Measurements from ENCODE around the gene PLCB3.

DNA sequence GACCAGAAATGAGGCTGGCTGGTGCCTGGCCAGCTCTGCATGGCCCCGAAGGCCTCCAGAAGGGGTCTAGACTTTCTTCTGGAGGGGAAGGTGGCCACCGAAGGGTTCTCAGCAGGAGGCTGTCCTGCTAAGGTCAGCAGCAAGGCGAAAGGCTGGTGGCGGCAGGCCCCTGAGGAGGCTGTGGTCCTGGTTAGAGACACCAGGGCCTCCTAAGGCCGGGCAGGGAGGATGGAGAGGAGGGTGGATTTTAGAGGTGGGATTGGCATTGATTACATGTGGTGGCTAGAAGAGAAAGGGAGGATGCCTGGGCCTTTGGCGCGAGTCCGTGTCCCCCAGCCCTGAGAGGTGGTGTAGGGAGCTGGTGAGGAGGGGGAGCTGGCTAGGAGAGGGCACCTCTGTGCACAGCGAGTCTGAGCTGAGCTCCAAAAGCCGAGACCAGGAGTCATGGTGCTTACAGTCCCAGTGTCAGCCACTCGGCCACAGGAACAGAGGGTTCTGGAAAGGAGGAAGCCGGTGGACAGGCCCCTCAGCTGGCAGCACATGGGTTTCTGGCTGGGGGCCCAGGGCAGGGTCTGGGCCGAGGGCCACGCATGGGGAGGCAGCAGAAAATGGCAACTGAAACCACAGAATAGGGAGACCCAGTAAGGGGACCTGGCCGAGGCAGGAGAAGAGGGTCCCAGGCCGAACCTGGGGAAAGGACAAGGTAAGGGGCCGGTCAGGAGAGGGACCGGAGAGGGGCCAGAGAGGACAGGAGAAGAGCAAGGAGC lies 42.4 kb upstream of the PLCB3 start:
- TF ChIP-seq, protein P1, sequence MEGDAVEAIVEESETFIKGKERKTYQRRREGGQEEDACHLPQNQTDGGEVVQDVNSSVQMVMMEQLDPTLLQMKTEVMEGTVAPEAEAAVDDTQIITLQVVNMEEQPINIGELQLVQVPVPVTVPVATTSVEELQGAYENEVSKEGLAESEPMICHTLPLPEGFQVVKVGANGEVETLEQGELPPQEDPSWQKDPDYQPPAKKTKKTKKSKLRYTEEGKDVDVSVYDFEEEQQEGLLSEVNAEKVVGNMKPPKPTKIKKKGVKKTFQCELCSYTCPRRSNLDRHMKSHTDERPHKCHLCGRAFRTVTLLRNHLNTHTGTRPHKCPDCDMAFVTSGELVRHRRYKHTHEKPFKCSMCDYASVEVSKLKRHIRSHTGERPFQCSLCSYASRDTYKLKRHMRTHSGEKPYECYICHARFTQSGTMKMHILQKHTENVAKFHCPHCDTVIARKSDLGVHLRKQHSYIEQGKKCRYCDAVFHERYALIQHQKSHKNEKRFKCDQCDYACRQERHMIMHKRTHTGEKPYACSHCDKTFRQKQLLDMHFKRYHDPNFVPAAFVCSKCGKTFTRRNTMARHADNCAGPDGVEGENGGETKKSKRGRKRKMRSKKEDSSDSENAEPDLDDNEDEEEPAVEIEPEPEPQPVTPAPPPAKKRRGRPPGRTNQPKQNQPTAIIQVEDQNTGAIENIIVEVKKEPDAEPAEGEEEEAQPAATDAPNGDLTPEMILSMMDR (IDR thresholded peaks at IDR 0.05; ENCODE audit: poor library complexity), result no peak
- TF ChIP-seq EZH2 (IDR thresholded peaks at IDR 0.05; ENCODE audit: borderline replicate concordance), result no peak

All from hepatocyte (in vitro differentiated cells).